GM12801 (cell line): ENCODE measurements around the gene GABRB3.

Experiments
- CTCF ChIP-seq: IDR thresholded peaks from one replicate; pipeline ENCODE4 v1.5.1; 2011; ENCODE audit warnings: control low read depth; ENCODE audit not compliant: insufficient read length; ENCODE audit errors: extremely low read depth

GABRB3 gene

DNA sequence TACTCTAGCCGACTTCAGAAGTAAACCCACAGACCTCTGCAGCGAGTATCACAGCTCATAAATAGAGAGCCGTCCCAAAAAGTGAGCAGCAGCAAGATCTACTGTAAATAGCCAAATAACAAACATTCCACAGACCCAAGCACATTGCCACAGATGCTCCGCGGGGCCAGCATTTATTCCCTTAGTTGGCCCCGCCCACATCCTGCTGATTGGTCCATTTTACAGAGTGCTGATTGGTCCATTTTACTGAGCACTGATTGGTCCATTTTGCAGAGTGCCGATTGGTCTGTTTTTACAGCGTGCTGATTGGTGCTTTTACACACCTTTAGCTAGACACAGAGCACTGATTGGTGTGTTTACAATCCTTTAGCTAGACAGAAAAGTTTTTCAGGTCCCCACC, 17.3 kb upstream of the GABRB3 start:
- TF ChIP-seq CTCF, result no peak

DNA sequence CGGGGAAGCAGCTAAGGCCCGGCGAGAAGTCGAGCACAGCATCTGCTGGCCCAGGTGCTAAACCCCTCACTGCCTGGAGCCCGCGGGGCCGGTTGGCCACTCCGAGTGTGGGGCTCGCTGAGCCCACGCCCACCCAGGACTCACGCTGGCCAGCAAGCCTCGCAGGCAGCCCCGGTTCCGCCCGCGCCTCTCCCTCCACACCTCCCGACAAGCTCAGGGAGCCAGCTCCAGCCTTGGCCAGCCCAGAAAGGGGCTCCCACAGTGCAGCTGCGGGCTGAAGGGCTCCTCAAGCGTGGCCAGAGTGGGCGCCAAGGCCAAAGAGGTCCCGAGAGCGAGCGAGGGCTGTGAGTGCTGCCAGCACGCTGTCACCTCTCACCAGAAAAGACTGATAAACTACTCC, 8.9 kb upstream of the GABRB3 start:
- TF ChIP-seq CTCF, result no peak

GRCh38 chr15:26773917-26774316, 1.1 kb upstream of the GABRB3 start:
- no peak for TF ChIP-seq CTCF

DNA sequence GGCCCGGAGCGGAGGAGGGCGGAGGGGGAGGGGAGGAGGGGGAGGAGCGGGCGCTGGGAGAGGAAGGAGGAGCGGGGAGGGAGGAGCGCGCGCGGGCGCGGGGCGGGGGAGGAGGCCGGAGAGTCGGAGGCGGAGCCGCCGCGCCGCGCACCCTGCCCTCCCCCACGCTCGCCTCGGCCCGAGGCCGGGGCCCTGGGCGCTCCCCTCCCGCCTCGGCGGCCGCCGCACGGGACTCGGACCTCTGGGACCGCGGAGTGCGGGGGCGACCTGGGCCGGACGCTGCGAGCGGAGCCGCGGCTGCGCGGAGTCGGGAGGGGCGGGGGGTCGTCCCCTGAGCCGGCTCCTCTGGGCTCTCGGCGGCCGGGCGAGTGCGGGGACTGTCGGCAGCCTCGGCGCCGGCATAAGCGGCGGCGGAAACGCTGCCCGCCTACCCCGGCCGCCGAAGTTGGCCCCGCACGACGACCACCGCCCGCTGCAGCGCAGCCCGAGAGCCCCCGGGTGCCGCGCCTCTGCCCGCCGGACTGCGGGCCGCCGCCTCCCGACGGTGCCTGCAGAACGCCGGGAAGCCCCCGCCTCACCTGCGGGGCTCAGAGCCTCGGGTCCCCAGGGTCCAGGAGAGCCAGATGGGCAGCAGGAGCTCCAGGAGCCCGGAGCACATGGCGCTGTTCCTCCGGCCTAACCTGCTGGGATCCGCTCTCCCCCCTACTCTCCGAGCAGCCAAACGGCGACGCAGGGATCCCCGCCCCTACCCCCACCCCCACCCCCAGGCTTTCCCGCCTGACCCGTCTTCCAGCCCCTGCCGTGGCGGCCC, 406 bp upstream of the GABRB3 start:
- TF ChIP-seq CTCF, result no peak

DNA sequence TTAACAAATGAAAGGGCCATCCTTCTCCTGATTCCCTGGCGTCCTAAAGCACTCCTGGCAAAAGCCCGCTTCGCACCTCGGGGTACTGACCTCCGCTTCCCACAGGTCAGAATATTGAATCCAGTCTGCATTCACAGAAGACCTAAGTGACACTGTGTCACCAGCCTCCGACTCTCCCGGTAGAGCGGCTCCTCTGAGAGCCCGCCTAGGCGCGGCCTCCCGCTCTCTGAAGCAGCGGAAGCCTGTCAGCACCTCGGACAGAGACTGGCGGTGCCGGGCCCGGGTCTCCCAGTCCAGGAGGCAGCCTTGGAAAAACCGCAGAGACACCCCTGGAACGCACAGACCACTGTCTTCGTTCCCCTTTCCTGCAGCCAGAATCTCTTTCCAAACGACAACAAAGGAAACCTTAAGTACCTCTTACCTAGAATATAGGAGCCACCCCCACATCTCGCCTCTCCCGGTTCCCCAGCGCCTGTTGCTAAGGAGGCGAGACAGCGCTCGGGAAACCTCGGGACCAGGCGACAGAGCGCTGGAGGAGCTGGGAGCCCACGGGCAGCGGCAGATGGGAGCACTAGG, 1.2 kb downstream of the GABRB3 start:
- no peak for TF ChIP-seq CTCF

GRCh38 chr15:26771168-26771567, 1.7 kb downstream of the GABRB3 start:
- no peak for TF ChIP-seq CTCF

- no peak for TF ChIP-seq CTCF
Measured at GRCh38 chr15:26767169-26767670, 5.6 kb downstream of the GABRB3 start.
